ENCODE results near the gene LRP8.

The LRP8 gene

GRCh38 chr1:53345996-53346813 is 18.3 kb upstream of the LRP8 start:
- no peaks in the 10 kb centered on the region for H3K36me3 ChIP-seq (ENCODE audit: control insufficient read depth, insufficient read depth, low read length)
- peaks cover 3% of the 10 kb centered on the region for H3K9me3 ChIP-seq (ENCODE audit: control insufficient read depth, insufficient read depth, low read depth, low read length)
- H3K9ac ChIP-seq (ENCODE audit: low read length), result no peak overlapping the region
- H3K27me3 ChIP-seq (ENCODE audit: control insufficient read depth, insufficient read depth, low read length), result peaks cover 3% of the 10 kb centered on the region; the same call in 1 of the 2 replicates
- peaks cover 24% of the 10 kb centered on the region; the same call in 1 of the 2 replicates for H3K4me1 ChIP-seq (ENCODE audit: control insufficient read depth, insufficient read depth, low read length)
- no peak overlapping the region for H3K4me3 ChIP-seq (ENCODE audit: low read depth, low read length)
- no peak overlapping the region for H3K27ac ChIP-seq (ENCODE audit: low read depth, low read length)

- H3K27me3 ChIP-seq (ENCODE audit: control insufficient read depth, insufficient read depth, low read length), result peaks cover 3% of the 10 kb centered on the region; the same call in 1 of the 2 replicates
- no peak overlapping the region for H3K4me3 ChIP-seq (ENCODE audit: low read depth, low read length)
- no peak overlapping the region for H3K9ac ChIP-seq (ENCODE audit: low read length)
- peaks cover 9% of the 10 kb centered on the region for H3K9me3 ChIP-seq (ENCODE audit: control insufficient read depth, insufficient read depth, low read depth, low read length)
- no peaks in the 10 kb centered on the region for H3K36me3 ChIP-seq (ENCODE audit: control insufficient read depth, insufficient read depth, low read length)
- peaks cover 13% of the 10 kb centered on the region; the same call in 1 of the 2 replicates for H3K4me1 ChIP-seq (ENCODE audit: control insufficient read depth, insufficient read depth, low read length)
- H3K27ac ChIP-seq (ENCODE audit: low read depth, low read length), result no peak overlapping the region
These were observed 17.3 kb upstream of the LRP8 start for GRCh38 chr1:53344921-53345838.

DNA sequence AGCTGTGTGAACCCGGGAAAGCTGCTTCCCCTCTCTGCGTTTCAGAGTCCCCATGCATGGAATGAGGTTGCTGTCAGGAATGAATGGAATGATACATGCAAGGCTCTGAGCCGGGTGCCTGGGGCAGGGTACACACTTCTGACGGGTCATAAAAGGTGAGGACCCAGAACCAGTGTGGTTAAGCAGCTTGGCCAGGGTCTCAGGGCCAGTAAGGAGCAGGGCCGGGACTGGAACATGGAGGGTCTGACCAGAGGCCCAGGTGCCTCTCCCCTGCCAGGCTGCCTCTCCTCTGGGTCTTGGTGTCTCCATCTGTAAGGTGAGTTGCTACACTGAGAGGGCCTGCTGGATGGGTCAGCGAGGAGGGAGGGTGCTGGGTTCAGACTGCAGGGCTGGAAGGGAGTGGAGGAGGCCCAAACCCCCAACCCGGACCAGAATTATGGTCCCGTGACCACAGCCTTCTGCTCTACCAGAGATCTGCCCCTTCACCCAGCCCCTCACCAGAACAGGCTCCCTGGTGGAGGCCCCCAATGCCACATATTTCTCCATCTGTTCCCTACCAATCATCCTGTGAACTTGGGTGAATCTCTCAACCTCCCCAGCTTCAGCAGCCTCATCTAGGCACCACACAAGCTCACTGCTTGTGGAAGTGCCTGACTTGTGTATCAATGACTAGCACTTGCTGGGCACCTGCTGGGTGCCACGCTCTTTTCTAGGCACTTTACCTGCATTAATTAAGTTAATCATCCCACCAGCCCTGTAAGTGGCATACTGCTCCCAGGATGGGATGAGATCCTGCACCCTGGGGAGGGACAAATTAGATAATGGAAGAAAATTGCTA is 16.2 kb upstream of the LRP8 start:
- H3K9me3 ChIP-seq (ENCODE audit: control insufficient read depth, insufficient read depth, low read depth, low read length), result peaks cover 9% of the 10 kb centered on the region
- H3K4me3 ChIP-seq (ENCODE audit: low read depth, low read length), result no peak overlapping the region
- H3K9ac ChIP-seq (ENCODE audit: low read length), result no peak overlapping the region
- H3K27me3 ChIP-seq (ENCODE audit: control insufficient read depth, insufficient read depth, low read length), result peaks cover 3% of the 10 kb centered on the region; the same call in 1 of the 2 replicates
- H3K36me3 ChIP-seq (ENCODE audit: control insufficient read depth, insufficient read depth, low read length), result no peaks in the 10 kb centered on the region
- peaks cover 12% of the 10 kb centered on the region; the same call in 1 of the 2 replicates for H3K4me1 ChIP-seq (ENCODE audit: control insufficient read depth, insufficient read depth, low read length)
- H3K27ac ChIP-seq (ENCODE audit: low read depth, low read length), result no peak overlapping the region

DNA sequence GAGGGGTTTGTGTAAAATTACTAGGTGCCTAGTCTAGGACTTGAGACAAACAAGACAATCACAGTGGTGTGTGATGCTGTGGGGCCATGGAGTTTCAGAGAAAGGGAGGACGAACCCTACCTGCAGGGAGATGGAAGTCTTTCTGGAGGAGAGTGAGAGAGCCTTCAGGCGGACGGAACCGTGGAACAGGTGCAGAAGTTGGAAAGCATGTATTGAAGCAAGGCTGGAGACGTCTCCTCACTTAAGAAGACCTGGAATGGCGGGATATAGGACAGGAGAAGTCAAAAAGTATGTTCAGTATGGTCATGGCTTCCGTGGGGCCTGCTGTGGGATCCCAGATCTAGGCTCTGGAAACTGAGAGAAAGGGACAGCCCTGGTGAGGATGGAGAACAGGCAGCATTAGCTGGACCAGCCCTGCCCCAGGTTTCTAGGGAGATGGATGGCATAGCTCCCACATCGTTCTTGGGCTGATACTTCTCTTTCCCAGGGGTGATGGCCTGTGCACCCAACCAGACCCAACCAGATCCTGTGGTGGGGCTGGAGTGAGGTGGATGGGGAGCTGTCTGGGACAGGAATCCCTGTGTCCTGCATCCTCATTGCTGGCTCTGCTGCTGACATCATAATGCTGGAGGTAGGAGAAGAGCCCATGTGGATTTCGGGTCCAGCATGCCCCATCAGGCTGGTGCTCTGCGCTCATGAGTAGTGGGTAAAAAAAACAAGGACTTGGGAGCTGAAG is 15.0 kb upstream of the LRP8 start:
- peaks cover 3% of the 10 kb centered on the region; the same call in 1 of the 2 replicates for H3K27me3 ChIP-seq (ENCODE audit: control insufficient read depth, insufficient read depth, low read length)
- peaks cover 8% of the 10 kb centered on the region; the same call in 1 of the 2 replicates for H3K4me1 ChIP-seq (ENCODE audit: control insufficient read depth, insufficient read depth, low read length)
- peaks cover 9% of the 10 kb centered on the region for H3K9me3 ChIP-seq (ENCODE audit: control insufficient read depth, insufficient read depth, low read depth, low read length)
- H3K4me3 ChIP-seq (ENCODE audit: low read depth, low read length), result no peak overlapping the region
- H3K9ac ChIP-seq (ENCODE audit: low read length), result no peak overlapping the region
- no peak overlapping the region for H3K27ac ChIP-seq (ENCODE audit: low read depth, low read length)
- no peaks in the 10 kb centered on the region for H3K36me3 ChIP-seq (ENCODE audit: control insufficient read depth, insufficient read depth, low read length)

- H3K9me3 ChIP-seq (ENCODE audit: control insufficient read depth, insufficient read depth, low read depth, low read length), result peaks cover 9% of the 10 kb centered on the region
- H3K4me3 ChIP-seq (ENCODE audit: low read depth, low read length), result no peak overlapping the region
- H3K4me1 ChIP-seq (ENCODE audit: control insufficient read depth, insufficient read depth, low read length), result peaks cover 8% of the 10 kb centered on the region; the same call in 1 of the 2 replicates
- no peak overlapping the region for H3K27ac ChIP-seq (ENCODE audit: low read depth, low read length)
- no peaks in the 10 kb centered on the region for H3K36me3 ChIP-seq (ENCODE audit: control insufficient read depth, insufficient read depth, low read length)
- H3K27me3 ChIP-seq (ENCODE audit: control insufficient read depth, insufficient read depth, low read length), result peaks cover 3% of the 10 kb centered on the region; the same call in 1 of the 2 replicates
- H3K9ac ChIP-seq (ENCODE audit: low read length), result no peak overlapping the region
These were observed 14.3 kb upstream of the LRP8 start for GRCh38 chr1:53341961-53342707.

DNA sequence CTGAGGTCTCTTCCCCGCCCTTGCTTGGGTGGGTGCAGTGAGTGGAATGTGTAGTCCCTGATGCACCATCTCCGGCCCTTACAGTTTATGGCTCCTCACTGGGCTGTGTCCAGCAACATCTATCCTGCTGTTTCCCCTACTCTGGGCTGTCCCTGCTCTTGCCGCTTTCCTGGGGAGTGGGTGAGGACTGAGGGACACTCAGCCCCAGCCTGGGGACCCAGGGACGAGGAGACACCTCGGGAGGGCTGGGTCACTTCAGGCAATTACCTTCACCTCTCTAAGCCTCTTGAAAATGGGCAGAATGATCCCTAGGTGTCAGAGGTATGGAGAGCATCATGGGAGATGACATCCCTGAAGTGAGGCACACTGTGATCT is 13.6 kb upstream of the LRP8 start:
- peaks cover 9% of the 10 kb centered on the region for H3K9me3 ChIP-seq (ENCODE audit: control insufficient read depth, insufficient read depth, low read depth, low read length)
- no peaks in the 10 kb centered on the region for H3K36me3 ChIP-seq (ENCODE audit: control insufficient read depth, insufficient read depth, low read length)
- H3K4me3 ChIP-seq (ENCODE audit: low read depth, low read length), result no peak overlapping the region
- no peak overlapping the region for H3K27ac ChIP-seq (ENCODE audit: low read depth, low read length)
- peaks cover 8% of the 10 kb centered on the region; the same call in 1 of the 2 replicates for H3K4me1 ChIP-seq (ENCODE audit: control insufficient read depth, insufficient read depth, low read length)
- no peak overlapping the region for H3K9ac ChIP-seq (ENCODE audit: low read length)
- H3K27me3 ChIP-seq (ENCODE audit: control insufficient read depth, insufficient read depth, low read length), result peaks cover 3% of the 10 kb centered on the region; the same call in 1 of the 2 replicates

DNA sequence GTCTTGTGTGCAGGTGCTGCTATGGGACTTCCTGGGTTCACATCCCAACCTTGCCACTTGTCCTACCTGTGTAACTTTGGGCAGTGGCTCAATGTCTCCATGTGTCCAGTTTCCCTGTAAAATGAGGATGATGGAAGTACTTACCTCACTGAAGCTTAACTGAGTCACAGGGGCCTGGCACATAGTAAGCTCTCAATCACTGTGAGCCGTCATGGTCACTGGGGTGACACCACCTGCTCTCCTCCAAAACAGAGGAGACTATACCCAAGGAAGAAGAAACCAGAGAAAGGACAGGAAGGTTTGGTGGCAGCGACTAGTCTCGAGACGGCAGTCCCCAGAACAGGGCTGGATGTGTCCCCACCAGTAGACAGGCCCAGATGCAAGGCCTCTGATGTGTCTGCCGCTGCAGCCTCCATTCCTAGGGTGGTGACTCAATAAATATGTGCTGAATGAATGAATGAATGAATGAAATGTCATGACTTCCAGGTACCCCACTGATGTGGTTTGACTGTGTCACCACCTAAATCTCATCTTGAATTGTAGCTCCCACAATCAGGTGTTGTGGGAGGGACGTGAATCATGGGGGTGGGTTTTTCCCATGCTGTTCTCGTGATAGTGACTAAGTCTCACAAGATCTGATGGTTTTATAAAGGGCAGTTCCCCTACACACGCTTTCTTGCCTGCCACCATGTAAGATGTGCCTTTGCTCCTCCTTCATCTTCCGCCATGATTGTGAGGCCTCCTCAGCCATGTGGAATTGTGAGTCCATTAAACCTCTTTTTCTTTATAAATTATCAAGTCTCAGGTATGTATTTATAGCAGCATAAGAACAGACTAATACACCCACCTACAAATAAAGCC is 13.0 kb upstream of the LRP8 start:
- Histone ChIP-seq H3K9ac (ENCODE audit: low read length) (no peak overlapping the region), H3K27me3 (ENCODE audit: control insufficient read depth, insufficient read depth, low read length) (peaks cover 3% of the 10 kb centered on the region; the same call in 1 of the 2 replicates), H3K36me3 (ENCODE audit: control insufficient read depth, insufficient read depth, low read length) (no peaks in the 10 kb centered on the region), H3K9me3 (ENCODE audit: control insufficient read depth, insufficient read depth, low read depth, low read length) (peaks cover 9% of the 10 kb centered on the region), H3K4me1 (ENCODE audit: control insufficient read depth, insufficient read depth, low read length) (peaks cover 8% of the 10 kb centered on the region; the same call in 1 of the 2 replicates), H3K27ac (ENCODE audit: low read depth, low read length) (no peak overlapping the region), H3K4me3 (ENCODE audit: low read depth, low read length) (no peak overlapping the region)

DNA sequence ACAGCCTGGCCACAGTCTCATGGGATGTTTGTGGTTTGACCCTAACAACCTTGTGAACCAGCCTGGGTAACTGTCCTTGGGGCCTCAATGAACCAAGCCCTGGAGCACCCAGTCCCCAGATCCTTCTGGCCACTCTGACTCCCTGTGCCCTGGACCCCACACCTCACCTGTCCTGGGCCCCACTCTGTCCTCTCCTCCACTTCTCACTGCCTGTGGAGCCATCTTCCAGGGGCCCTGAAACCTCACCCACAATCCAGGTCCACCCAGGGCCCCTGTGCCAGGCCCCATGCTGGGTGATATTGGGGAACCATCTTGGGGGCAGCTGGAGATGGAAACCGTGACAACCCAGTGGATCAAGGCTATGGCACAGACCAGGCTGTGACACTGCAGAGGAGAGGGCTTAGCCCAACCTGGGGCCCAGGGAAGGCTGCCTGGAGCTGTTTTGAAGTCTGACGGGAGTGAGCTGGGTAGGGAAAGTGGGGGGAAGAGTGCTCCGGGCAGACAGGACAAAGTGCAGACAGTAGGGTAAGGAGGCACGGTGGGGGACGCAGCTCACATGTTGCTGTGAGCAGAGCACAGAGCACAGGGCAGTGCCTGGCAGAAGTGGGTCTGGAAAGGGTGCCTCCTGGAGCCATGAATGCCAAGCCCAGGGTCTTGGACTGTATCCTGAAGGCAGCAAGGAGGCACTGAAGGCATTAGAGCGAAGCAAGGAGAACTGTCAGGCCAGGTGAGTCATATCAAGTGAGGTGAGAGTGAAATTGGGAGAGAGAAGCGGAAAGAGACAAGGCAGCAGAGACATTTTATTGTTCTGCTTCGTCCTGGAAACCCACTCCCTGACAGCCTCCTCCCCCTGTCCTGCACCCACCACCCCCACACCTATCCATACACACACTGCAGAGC is 12.1 kb upstream of the LRP8 start:
- no peak overlapping the region for H3K27ac ChIP-seq (ENCODE audit: low read depth, low read length)
- H3K27me3 ChIP-seq (ENCODE audit: control insufficient read depth, insufficient read depth, low read length), result no peaks in the 10 kb centered on the region
- no peak overlapping the region for H3K9ac ChIP-seq (ENCODE audit: low read length)

More for the DNA sequence above, 12.1 kb upstream of the LRP8 start:
- H3K4me3 ChIP-seq (ENCODE audit: low read depth, low read length), result no peak overlapping the region
- peaks cover 9% of the 10 kb centered on the region for H3K9me3 ChIP-seq (ENCODE audit: control insufficient read depth, insufficient read depth, low read depth, low read length)
- no peaks in the 10 kb centered on the region for H3K36me3 ChIP-seq (ENCODE audit: control insufficient read depth, insufficient read depth, low read length)
- peaks cover 8% of the 10 kb centered on the region; the same call in 1 of the 2 replicates for H3K4me1 ChIP-seq (ENCODE audit: control insufficient read depth, insufficient read depth, low read length)
